Lung (tissue), 12 donors: Measurements from ENCODE around the gene CAP2. TPM values are rescaled to one million over a fixed set of nuclear protein-coding genes. Genes with fewer than 3 reads are reported as not detected.

Experiments used
- ATAC-seq: fragments of 200-7000 bp; cut with Tn5 transposase; one replicate; pipeline ENCODE4 v1.9.1; 2020; ENCODE audit warnings: moderate number of reproducible peaks; ENCODE audit not compliant: insufficient read depth, low FRiP score
- DNase-seq, 3 donors: peaks; one replicate each; pipeline ENCODE4 v3.0.0-alpha.2; 2013 to 2017
- H3K27ac ChIP-seq, 2 donors: one replicate each; pipeline ENCODE4 v1.5.1; 2013; ENCODE audit warnings: mild to moderate bottlenecking in 2 of 2, moderate library complexity in 2 of 2, control low read depth in 1 of 2, inconsistent platforms in 1 of 2, low read depth in 1 of 2, low read length in 1 of 2
- H3K27me3 ChIP-seq, 3 donors: one replicate each; pipeline ENCODE4 v1.5.1; 2013; ENCODE audit warnings: low read length in 2 of 3; ENCODE audit not compliant: control insufficient read depth in 3 of 3, insufficient read depth in 3 of 3
- H3K36me3 ChIP-seq, 4 donors: one replicate each; pipeline ENCODE4 v1.5.1; 2013; ENCODE audit warnings: low read length in 4 of 4, mild to moderate bottlenecking in 1 of 4, moderate library complexity in 1 of 4; ENCODE audit not compliant: control insufficient read depth in 4 of 4, insufficient read depth in 4 of 4
- H3K4me1 ChIP-seq, 5 donors: one replicate each; pipeline ENCODE4 v1.5.1; 2013; ENCODE audit warnings: low read length in 5 of 5, mild to moderate bottlenecking in 2 of 5, moderate library complexity in 1 of 5; ENCODE audit not compliant: control insufficient read depth in 5 of 5, insufficient read depth in 5 of 5
- H3K4me3 ChIP-seq: one replicate; pipeline ENCODE4 v1.5.1; 2013; ENCODE audit warnings: mild to moderate bottlenecking, control low read depth, moderate library complexity
- H3K9ac ChIP-seq, 2 donors: one replicate each; pipeline ENCODE4 v1.5.1; 2013; ENCODE audit warnings: low read length in 2 of 2, control low read depth in 1 of 2; ENCODE audit not compliant: insufficient read depth in 1 of 2
- H3K9me3 ChIP-seq, 4 donors: one replicate each; pipeline ENCODE4 v1.5.1; 2013; ENCODE audit warnings: low read length in 3 of 4, mild to moderate bottlenecking in 1 of 4, moderate library complexity in 1 of 4; ENCODE audit not compliant: control insufficient read depth in 4 of 4, insufficient read depth in 3 of 4
- CTCF ChIP-seq: IDR thresholded peaks from 2 replicates; pipeline ENCODE4 v1.5.1; 2012; ENCODE audit warnings: mild to moderate bottlenecking; ENCODE audit errors: control extremely low read depth, extremely low read depth
- WGBS, 2 donors: extraction: QIAGEN DNeasy Blood & Tissue Kit; methylation state at CpG; one replicate each; pipeline ENCODE4 v1.1.7; 2013; 5-methylcytosine and 5-hydroxymethylcytosine counted together
- polyA plus RNA-seq, 2 donors: library from polyadenylated mRNA; stranded (reverse); fragments of 200-250 nt; gene quantifications; one replicate each; pipeline ENCODE4 v1.2.1, GENCODE V29; 2013
- total RNA-seq, 2 donors: library from RNA; depleted of rRNA in 1 of 2; stranded (reverse); fragments of >200 nt in 1 of 2; gene quantifications; one replicate each; pipeline ENCODE4 v1.2.1, GENCODE V29; 2014 to 2021
- donor health status: control.
- donor health status: control.
- donor health status: Bipolar disorder and iron deficiency.
- donor health status: healthy.
- donor health status: DM: yes; HTN: yes; CAD: no.

The CAP2 gene
- total and polyA plus RNA-seq, 4 donors, result 2.0 to 5.7 (median 3.4) TPM

DNA sequence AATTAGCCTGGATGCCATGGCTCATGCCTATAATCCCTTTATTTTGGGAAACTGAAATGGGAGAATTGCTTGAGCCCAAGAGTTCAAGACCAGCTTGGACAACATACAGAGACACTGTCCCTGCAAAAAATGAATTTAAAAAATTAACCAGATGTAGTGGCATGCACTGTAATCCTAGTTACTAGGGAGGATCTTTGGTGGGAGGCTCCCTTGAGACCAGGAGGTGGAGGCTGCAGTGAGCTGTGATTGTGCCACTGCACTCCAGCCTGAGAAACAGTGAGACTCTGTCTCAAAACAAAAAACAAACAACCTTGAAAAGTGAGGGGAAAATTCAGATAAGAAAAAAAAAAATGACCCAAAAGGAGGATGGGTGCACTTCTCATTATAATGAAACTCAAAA is 23.4 kb downstream of the CAP2 start:
- DNase-seq, result no peak
- Histone ChIP-seq H3K36me3 (no peaks in the 10 kb centered on the region), H3K9me3 (no peaks in the 10 kb centered on the region), H3K9ac (no peak overlapping the region), H3K27me3 (no peaks in the 10 kb centered on the region), H3K4me3 (no peak overlapping the region), H3K4me1 (peaks cover 0 to 8% (median 3%) of the 10 kb centered on the region in 5 donors), H3K27ac (no peak overlapping the region)
- TF ChIP-seq CTCF, result no peak
- no peak for ATAC-seq

DNA sequence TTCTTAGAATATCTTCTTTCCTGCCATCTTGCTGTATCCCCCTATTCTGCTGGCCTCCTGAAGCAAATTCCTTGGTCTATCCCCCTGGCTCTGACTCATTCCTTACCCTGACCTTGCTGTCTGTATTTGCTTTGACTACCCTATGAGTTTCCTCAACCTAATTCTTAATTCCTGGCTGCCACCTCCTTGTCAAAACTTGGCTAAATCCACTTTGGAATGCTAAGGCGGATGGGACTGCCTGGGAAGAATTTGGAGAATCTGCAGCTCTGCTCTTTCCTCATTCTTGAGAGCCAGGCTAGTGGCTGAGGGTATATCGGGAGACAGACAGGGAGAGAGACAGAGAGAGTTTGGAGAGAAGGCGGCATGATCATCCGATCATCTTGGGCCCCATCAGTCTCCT is 24.4 kb downstream of the CAP2 start:
- TF ChIP-seq CTCF, result no peak
- H3K27me3 ChIP-seq, result no peaks in the 10 kb centered on the region
- H3K9me3 ChIP-seq, result no peaks in the 10 kb centered on the region
- DNase-seq (peak in 2 of 3 donors; percentile 30 to 45), ATAC-seq (no peak)
- peak overlapping the region; percentile 3 to 71 for H3K27ac ChIP-seq
- peaks cover 0 to 8% (median 3%) of the 10 kb centered on the region in 5 donors for H3K4me1 ChIP-seq
- H3K36me3 ChIP-seq, result no peaks in the 10 kb centered on the region
- 62 to 66% methylated on average over 4 of the region's 4 CpGs for WGBS, 2 donors
- no peak overlapping the region for H3K9ac ChIP-seq
- no peak overlapping the region for H3K4me3 ChIP-seq

- TF ChIP-seq CTCF, result no peak
- peaks cover 3 to 8% (median 5%) of the 10 kb centered on the region in 5 donors for H3K4me1 ChIP-seq
- 65 to 67% methylated on average over 12 of the region's 12 CpGs for WGBS, 2 donors
- no peaks in the 10 kb centered on the region for H3K9me3 ChIP-seq
- no peaks in the 10 kb centered on the region for H3K36me3 ChIP-seq
- no peak for DNase-seq
- H3K27ac ChIP-seq, result peak overlapping the region; percentile 3 to 58
- H3K27me3 ChIP-seq, result no peaks in the 10 kb centered on the region
- no peak overlapping the region for H3K9ac ChIP-seq
- no peak overlapping the region for H3K4me3 ChIP-seq
- ATAC-seq, result no peak
Observed at GRCh38 chr6:17418281-17419188, 25.1 kb downstream of the CAP2 start.
